Upper lobe of left lung (tissue), 6 donors: ENCODE measurements around the gene ZNF710. TPM values are rescaled to one million over a fixed set of nuclear protein-coding genes. Genes with fewer than 3 reads are reported as not detected.
A peak's percentile ranks its signal among the peaks of the same experiment; 100 is the strongest.

Experiments
- ATAC-seq, 2 donors: fragments of 200-7000 bp; cut with Tn5 transposase; one replicate each; pipeline ENCODE4 v1.9.1; 2022; ENCODE audit warnings: mild to moderate bottlenecking in 2 of 2, moderate library complexity in 2 of 2; ENCODE audit not compliant: low FRiP score in 2 of 2
- DNase-seq, 2 donors: peaks; one replicate each; pipeline ENCODE4 v3.0.0-alpha.2; 2019 to 2020
- H3K27ac ChIP-seq, 4 donors: fragments of 200-600 bp; sonication (generic); one replicate each; pipeline ENCODE4 v1.5.1; 2016 to 2019
- H3K27me3 ChIP-seq, 4 donors: fragments of 200-600 bp; sonication (generic); one replicate each; pipeline ENCODE4 v1.5.1; 2017 to 2019
- H3K36me3 ChIP-seq, 4 donors: fragments of 200-600 bp; sonication (generic); one replicate each; pipeline ENCODE4 v1.5.1; 2016 to 2019
- H3K4me1 ChIP-seq, 4 donors: fragments of 200-600 bp; sonication (generic); one replicate each; pipeline ENCODE4 v1.5.1; 2018 to 2019
- H3K4me3 ChIP-seq, 4 donors: fragments of 200-600 bp; sonication (generic); one replicate each; pipeline ENCODE4 v1.5.1; 2017 to 2019; ENCODE audit warnings: mild to moderate bottlenecking in 2 of 4, moderate library complexity in 1 of 4
- H3K9me3 ChIP-seq, 4 donors: fragments of 200-600 bp; sonication (generic); one replicate each; pipeline ENCODE4 v1.5.1; 2018 to 2019
- EP300 ChIP-seq, 4 donors: sonication (generic); formaldehyde crosslinking; IDR thresholded peaks; one replicate each; pipeline ENCODE4 v1.5.1; 2017; ENCODE audit warnings: antibody characterized with exemption in 4 of 4, control low read depth in 2 of 4
- POLR2A ChIP-seq, 4 donors: fragments of 450-650 bp; IDR thresholded peaks; one replicate each; pipeline ENCODE4 v1.5.1; 2016 to 2017; ENCODE audit warnings: antibody characterized with exemption in 4 of 4, mild to moderate bottlenecking in 2 of 4
- POLR2AphosphoS5 ChIP-seq, 2 donors: sonication (generic); formaldehyde crosslinking; IDR thresholded peaks; one replicate each; pipeline ENCODE4 v1.5.1; 2017; ENCODE audit warnings: antibody characterized with exemption in 2 of 2
- WGBS, 2 donors: methylation state at CpG; one replicate each; pipeline ENCODE4 v1.1.5; 2017 to 2018; 5-methylcytosine and 5-hydroxymethylcytosine counted together
- total RNA-seq, 6 donors: library from RNA; depleted of rRNA in 4 of 6; stranded (reverse); fragments of >200 nt in 4 of 6; gene quantifications; one replicate each; pipeline versions ENCODE4 v1.1.0 to v1.2.1, GENCODE V29; 2016 to 2021
- TF ChIP-seq, protein P1 (sequence below), 6 experiments: fragments of 450-650 bp in 4 of 6; fragments of 200-600 bp in 2 of 6; sonication (generic) in 2 of 6; IDR thresholded peaks; one replicate each; pipeline ENCODE4 v1.5.1; 2016 to 2019; ENCODE audit warnings: antibody characterized with exemption in 6 of 6
- donor health status: DM: no; HTN: no; CAD: no; lungs with moderate emphysema.
- donor health status: DM: no; HTN: yes; CAD: no; lungs with severe emphysema.

The ZNF710 gene
- total RNA-seq, 6 donors from 2014 or later: 26.0 to 51.3 (median 44.5) TPM

DNA sequence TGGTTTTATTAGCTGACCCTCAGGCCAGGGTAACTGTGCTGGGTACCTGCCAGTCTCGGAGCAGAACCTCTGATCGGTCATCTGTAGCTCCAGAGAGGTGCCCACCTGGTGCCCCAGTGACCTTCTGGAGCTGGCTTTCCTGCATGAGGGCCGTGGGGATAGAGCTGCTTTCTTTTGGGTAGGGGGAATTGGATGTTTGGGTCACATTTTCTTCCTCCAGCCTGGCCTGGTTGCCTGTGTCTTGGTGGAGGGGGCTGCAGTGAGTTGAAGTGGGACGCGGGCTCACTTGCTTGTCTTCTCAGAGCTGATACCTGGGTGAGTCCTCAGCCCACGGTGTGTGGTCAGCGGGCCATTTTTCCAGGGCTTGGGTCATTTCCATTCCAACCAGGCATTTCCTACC, 2.6 kb downstream of the ZNF710 start:
- Histone ChIP-seq H3K4me3 (peak overlapping the region in 1 of 4 donors; percentile 68), H3K27ac (peak overlapping the region; percentile 93 to 97 (median 94)), H3K4me1 (peaks cover 49 to 78% (median 62%) of the 10 kb centered on the region in 4 donors), H3K9me3 (no peaks in the 10 kb centered on the region), H3K27me3 (no peaks in the 10 kb centered on the region), H3K36me3 (no peaks in the 10 kb centered on the region)
- DNase-seq: peak in 1 of 2 donors; percentile 18
- TF ChIP-seq EP300 (IDR thresholded peaks at IDR 0.05) (no peak), POLR2A (IDR thresholded peaks at IDR 0.05) (no peak), POLR2AphosphoS5 (IDR thresholded peaks at IDR 0.05) (no peak)
- TF ChIP-seq, protein P1, sequence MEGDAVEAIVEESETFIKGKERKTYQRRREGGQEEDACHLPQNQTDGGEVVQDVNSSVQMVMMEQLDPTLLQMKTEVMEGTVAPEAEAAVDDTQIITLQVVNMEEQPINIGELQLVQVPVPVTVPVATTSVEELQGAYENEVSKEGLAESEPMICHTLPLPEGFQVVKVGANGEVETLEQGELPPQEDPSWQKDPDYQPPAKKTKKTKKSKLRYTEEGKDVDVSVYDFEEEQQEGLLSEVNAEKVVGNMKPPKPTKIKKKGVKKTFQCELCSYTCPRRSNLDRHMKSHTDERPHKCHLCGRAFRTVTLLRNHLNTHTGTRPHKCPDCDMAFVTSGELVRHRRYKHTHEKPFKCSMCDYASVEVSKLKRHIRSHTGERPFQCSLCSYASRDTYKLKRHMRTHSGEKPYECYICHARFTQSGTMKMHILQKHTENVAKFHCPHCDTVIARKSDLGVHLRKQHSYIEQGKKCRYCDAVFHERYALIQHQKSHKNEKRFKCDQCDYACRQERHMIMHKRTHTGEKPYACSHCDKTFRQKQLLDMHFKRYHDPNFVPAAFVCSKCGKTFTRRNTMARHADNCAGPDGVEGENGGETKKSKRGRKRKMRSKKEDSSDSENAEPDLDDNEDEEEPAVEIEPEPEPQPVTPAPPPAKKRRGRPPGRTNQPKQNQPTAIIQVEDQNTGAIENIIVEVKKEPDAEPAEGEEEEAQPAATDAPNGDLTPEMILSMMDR (IDR thresholded peaks at IDR 0.05): no peak
- no peak for ATAC-seq
- WGBS, 2 donors: 88 to 89% methylated on average over 7 of the region's 7 CpGs

DNA sequence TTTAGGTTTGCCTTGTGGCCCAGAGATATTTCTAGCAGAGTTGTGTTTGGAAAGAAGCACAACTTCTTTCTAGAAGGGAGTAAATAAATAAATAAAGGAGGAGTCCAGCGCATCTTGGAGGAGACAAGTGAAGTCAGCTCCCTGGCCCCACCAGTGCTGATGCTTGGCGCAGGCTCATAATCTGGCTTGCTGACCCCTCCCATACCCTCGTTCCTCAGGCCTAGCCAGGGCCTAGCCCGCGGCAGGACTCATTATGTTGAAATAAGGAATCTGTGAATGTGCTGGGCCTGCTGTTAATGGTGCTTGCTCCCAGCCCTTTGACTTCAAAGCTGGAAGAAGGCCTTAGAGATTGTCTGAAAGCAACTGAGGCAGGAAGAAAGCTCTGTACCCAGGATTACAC, 3.1 kb downstream of the ZNF710 start:
- ATAC-seq: peak in 1 of 2 donors; percentile 54
- peak in 1 of 2 donors; percentile 27 for DNase-seq
- H3K27me3 ChIP-seq: no peaks in the 10 kb centered on the region
- peaks cover 45 to 73% (median 62%) of the 10 kb centered on the region in 4 donors for H3K4me1 ChIP-seq
- no peaks in the 10 kb centered on the region for H3K36me3 ChIP-seq
- WGBS, 2 donors: 60 to 82% methylated on average over 5 of the region's 5 CpGs
- no peaks in the 10 kb centered on the region for H3K9me3 ChIP-seq
- peak overlapping the region in 1 of 4 donors; percentile 68 for H3K4me3 ChIP-seq
- TF ChIP-seq, protein P1 (IDR thresholded peaks at IDR 0.05): no peak
- TF ChIP-seq POLR2AphosphoS5 (IDR thresholded peaks at IDR 0.05): no peak
- TF ChIP-seq POLR2A (IDR thresholded peaks at IDR 0.05): no peak
- no peak for TF ChIP-seq EP300 (IDR thresholded peaks at IDR 0.05)
- peak overlapping the region; percentile 93 to 97 (median 94) for H3K27ac ChIP-seq

DNA sequence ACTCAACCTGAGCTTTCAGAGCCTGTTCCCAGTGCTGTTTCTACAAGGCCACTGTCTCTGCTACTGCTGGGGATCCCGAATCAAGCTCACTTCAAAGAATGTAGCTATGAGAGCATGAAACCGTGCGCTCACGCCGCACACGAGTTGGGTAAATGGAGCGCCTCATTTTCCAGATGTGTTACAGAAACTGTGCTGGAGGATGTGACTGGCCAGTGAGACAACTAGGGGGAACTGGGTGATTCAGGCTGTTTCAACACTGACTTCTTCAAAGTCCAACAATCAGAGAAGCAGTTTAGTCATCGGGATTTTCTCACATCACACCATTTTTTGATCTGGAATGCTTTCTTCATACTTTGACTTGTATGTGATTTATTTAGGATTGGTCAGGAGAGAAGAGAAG, 3.5 kb downstream of the ZNF710 start:
- Histone ChIP-seq H3K4me1 (peaks cover 41 to 70% (median 61%) of the 10 kb centered on the region in 4 donors), H3K27ac (peak overlapping the region; percentile 93 to 97 (median 94)), H3K27me3 (no peaks in the 10 kb centered on the region), H3K4me3 (no peak overlapping the region), H3K9me3 (no peaks in the 10 kb centered on the region), H3K36me3 (no peaks in the 10 kb centered on the region)
- DNase-seq: peak in 1 of 2 donors; percentile 69
- TF ChIP-seq, protein P1 (IDR thresholded peaks at IDR 0.05): no peak
- TF ChIP-seq EP300 (IDR thresholded peaks at IDR 0.05) (peak in 1 of 4 donors; percentile 54), POLR2AphosphoS5 (IDR thresholded peaks at IDR 0.05) (peak; percentile 76 to 78), POLR2A (IDR thresholded peaks at IDR 0.05) (peak in 2 of 4 donors; percentile 17 to 64)
- ATAC-seq: peak; percentile 59 to 75
- 45 to 46% methylated on average over 7 to 8 of the region's 8 CpGs for WGBS, 2 donors

DNA sequence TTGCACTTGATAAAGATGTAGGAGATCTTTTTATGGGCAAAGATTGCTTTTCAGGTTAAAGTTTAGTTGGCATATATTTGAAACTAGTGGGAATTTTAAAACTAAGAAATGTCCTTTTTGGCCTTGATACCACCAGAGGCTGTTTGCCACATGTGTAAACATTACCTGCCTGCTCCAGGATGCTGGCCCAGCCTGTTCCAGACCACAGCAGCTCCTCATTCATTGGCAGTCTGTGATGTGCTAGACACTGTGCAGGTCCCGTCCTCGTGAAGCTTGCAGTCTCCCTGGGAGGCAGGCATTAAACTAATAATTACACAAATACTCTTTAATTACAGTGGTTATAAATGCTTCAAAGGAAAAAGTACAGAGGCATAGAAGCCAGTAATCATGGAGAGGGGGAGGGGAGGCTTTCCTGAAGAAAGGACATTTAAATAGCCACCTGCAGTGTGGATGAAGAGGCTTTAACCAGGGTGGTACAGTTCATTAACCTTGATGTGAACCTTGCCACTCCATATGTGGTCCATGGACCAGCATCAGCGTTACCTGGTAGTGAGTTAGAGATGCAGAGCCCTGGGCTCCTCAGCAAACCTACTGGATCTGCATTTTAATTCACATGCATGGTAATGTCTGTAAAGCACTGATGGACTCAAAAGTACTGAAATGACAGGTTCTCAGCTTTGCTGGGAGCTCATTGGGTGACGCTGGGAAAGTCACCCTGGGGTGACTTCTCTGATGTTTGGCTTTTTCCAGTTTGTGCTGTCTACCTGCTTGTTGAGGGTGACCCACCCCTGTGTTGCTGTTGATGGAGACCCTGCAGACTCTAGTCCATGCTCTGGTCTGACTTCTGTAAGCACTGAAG, 5.3 kb downstream of the ZNF710 start:
- peaks cover 2 to 5% (median 2%) of the 10 kb centered on the region in 4 donors for H3K9me3 ChIP-seq
- DNase-seq: peak in 1 of 2 donors; percentile 19
- H3K4me3 ChIP-seq: no peak overlapping the region
- TF ChIP-seq POLR2AphosphoS5 (IDR thresholded peaks at IDR 0.05) (no peak), EP300 (IDR thresholded peaks at IDR 0.05) (no peak), POLR2A (IDR thresholded peaks at IDR 0.05) (no peak)
- TF ChIP-seq, protein P1 (IDR thresholded peaks at IDR 0.05): no peak
- peak overlapping the region in 3 of 4 donors; percentile 53 to 96 (median 57) for H3K27ac ChIP-seq
- no peaks in the 10 kb centered on the region for H3K36me3 ChIP-seq
- 77 to 79% methylated on average over 4 of the region's 4 CpGs for WGBS, 2 donors
- no peaks in the 10 kb centered on the region for H3K27me3 ChIP-seq
- ATAC-seq: no peak
- peaks cover 33 to 62% (median 51%) of the 10 kb centered on the region in 4 donors for H3K4me1 ChIP-seq
